Suprapubic skin (tissue), 4 donors: ENCODE data around the gene PDLIM4.

Source experiments
- CTCF ChIP-seq, 2 donors: fragments of 200-600 bp in 1 of 2; fragments of 450-650 bp in 1 of 2; sonication (generic) in 1 of 2; IDR thresholded peaks; one replicate each; pipeline ENCODE4 v1.5.1; 2016 to 2019; ENCODE audit warnings: antibody characterized with exemption in 2 of 2, mild to moderate bottlenecking in 1 of 2, moderate library complexity in 1 of 2
- POLR2A ChIP-seq, 2 donors: fragments of 450-650 bp; IDR thresholded peaks; one replicate each; pipeline ENCODE4 v1.6.1; 2017; ENCODE audit warnings: antibody characterized with exemption in 2 of 2, mild to moderate bottlenecking in 2 of 2, moderate library complexity in 2 of 2
- POLR2AphosphoS5 ChIP-seq, 3 donors: sonication (generic); formaldehyde crosslinking; IDR thresholded peaks; one replicate each; pipeline ENCODE4 v1.6.1; 2017; ENCODE audit warnings: antibody characterized with exemption in 3 of 3

- TF ChIP-seq CTCF (IDR thresholded peaks at IDR 0.05) = no peak
- TF ChIP-seq POLR2A (IDR thresholded peaks at IDR 0.05) = no peak
- no peak for TF ChIP-seq POLR2AphosphoS5 (IDR thresholded peaks at IDR 0.05)
These were observed 33.5 kb downstream of the PDLIM4 start for GRCh38 chr5:132291026-132291425.
